ENCODE data around the gene IFNA1.
"Not testable (repeated sequence)": the region's sequence is repeated elsewhere in the genome, so short reads cannot be mapped to it uniquely, and the experiment has no call there.

The IFNA1 gene

DNA sequence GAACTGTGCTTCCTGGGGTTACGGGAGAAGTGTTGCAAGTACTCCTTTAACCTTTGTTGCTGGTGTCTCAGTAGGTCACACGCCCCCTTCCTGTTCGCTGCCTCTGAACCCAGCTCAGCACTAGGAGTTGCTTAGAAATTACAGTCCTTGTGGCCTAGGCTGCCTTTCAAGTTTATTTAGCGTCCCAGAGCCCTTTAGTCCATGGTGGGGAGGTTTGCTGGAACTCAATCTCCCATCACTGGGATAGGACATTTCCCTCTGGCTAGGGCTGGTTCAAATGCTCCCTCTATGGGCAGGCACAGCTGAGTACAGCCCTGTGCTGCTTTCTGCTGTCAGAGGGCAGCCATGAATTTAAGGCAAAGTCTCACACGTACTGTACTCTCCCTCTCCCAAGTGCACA is 26.6 kb upstream of the IFNA1 start:
- Histone ChIP-seq H3K4me3 (ENCODE audit: low read length) (no peak overlapping the region), H3K9me3 (ENCODE audit: control insufficient read depth, insufficient read depth, low read length) (no peaks in the 10 kb centered on the region), H3K36me3 (ENCODE audit: control insufficient read depth, insufficient read depth, low read length) (no peaks in the 10 kb centered on the region), H3K27me3 (ENCODE audit: control insufficient read depth, insufficient read depth, low read length) (no peaks in the 10 kb centered on the region), H3K27ac (ENCODE audit: low read length) (no peak overlapping the region), H3K4me1 (ENCODE audit: control insufficient read depth, insufficient read depth, low read length) (no peaks in the 10 kb centered on the region)
- no peak for DNase-seq (ENCODE audit: low read depth, low spot score)
- no CpG with 5 or more reads among the region's 5 CpGs for WGBS (ENCODE audit: insufficient coverage, insufficient read length)

DNA sequence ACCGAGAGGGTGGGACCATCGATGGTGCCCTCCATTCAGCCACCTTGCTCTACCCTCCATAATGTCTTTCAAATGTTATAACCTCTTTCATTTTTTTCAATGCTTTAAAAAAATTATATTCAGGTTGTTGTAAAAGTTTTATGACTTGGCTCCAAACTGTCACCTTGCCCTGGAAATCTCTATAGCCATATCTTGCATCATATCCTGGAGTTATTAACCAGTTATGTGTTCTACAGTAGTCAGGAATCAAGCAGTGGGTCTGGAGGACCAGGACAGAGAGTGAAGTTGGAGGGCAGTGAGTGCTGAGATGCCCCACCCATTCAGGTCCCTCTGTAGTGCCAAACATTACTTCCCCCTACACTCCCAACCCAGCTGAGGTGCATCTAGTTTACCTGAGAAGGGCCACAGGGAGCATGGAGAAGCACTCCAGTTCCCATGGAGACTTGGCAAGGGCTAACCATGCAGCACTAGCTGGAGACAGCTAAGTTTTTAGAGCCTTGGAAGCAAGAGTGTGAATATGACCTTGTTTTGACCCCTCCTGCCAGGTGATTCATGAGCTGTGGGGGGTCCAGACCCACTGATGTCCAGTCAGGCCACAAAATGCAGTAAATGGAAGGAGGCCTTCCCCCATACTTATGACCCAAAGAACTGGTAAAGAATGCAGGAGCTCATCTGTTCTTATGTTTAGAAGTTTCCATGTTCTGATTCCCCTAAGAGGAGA is 25.9 kb upstream of the IFNA1 start:
- H3K36me3 ChIP-seq (ENCODE audit: control insufficient read depth, insufficient read depth, low read length): no peaks in the 10 kb centered on the region
- DNase-seq (ENCODE audit: low read depth, low spot score): no peak
- no peaks in the 10 kb centered on the region for H3K9me3 ChIP-seq (ENCODE audit: control insufficient read depth, insufficient read depth, low read length)
- no CpG with 5 or more reads among the region's 2 CpGs for WGBS (ENCODE audit: insufficient coverage, insufficient read length)
- H3K27me3 ChIP-seq (ENCODE audit: control insufficient read depth, insufficient read depth, low read length): no peaks in the 10 kb centered on the region
- no peak overlapping the region for H3K4me3 ChIP-seq (ENCODE audit: low read length)
- H3K27ac ChIP-seq (ENCODE audit: low read length): no peak overlapping the region
- no peaks in the 10 kb centered on the region for H3K4me1 ChIP-seq (ENCODE audit: control insufficient read depth, insufficient read depth, low read length)

GRCh38 chr9:21415493-21416267 is 24.6 kb upstream of the IFNA1 start:
- WGBS (ENCODE audit: insufficient coverage, insufficient read length): no CpG with 5 or more reads among the region's 5 CpGs
- Histone ChIP-seq H3K27me3 (ENCODE audit: control insufficient read depth, insufficient read depth, low read length) (no peaks in the 10 kb centered on the region), H3K36me3 (ENCODE audit: control insufficient read depth, insufficient read depth, low read length) (no peaks in the 10 kb centered on the region), H3K27ac (ENCODE audit: low read length) (no peak overlapping the region), H3K4me1 (ENCODE audit: control insufficient read depth, insufficient read depth, low read length) (no peaks in the 10 kb centered on the region), H3K4me3 (ENCODE audit: low read length) (no peak overlapping the region), H3K9me3 (ENCODE audit: control insufficient read depth, insufficient read depth, low read length) (no peaks in the 10 kb centered on the region)
- no peak for DNase-seq (ENCODE audit: low read depth, low spot score)

DNA sequence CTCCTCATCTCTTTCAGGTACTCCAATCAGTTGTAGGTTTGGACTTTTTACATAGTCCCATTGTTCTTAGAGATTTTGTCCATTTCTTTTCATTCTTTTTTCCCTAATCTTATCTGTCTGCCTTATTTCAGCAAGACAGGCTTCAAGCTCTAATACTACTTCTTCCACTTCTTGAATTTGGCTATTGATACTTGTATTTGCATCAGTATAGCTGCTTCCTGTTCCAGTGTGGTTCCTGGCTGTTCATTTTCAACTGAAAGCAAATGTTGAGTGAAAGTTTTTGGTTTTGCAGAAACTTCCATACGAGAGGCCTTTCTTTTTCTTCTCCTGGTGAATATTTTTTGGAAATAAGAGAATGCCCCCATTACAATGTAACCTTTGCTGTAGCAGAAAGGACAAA is 12.0 kb upstream of the IFNA1 start:
- H3K9me3 ChIP-seq (ENCODE audit: control insufficient read depth, insufficient read depth, low read length): no peaks in the 10 kb centered on the region

DNA sequence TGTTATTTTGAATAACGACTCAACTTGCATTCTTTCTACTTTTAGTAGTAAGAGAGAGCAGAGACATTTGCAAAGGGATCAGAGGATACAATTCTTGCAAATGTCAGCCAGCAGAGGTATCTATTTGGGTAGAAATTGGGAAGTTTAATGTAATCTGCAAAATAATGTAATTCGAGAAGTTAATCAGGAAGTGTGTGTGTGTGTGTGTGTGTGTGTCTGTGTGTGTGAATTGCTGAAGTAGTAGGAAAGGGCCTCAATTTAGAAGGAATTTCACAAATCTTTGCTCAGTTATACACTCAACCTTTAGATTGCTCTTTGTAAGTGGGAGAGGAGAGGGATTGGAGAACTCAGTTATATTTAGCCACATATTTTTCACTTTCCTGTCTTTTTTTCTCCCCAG is 11.0 kb upstream of the IFNA1 start:
- Histone ChIP-seq H3K9me3 (ENCODE audit: control insufficient read depth, insufficient read depth, low read length) (no peaks in the 10 kb centered on the region), H3K4me1 (ENCODE audit: control insufficient read depth, insufficient read depth, low read length) (no peaks in the 10 kb centered on the region; the same call in 1 of the 2 replicates), H3K36me3 (ENCODE audit: control insufficient read depth, insufficient read depth, low read length) (no peaks in the 10 kb centered on the region), H3K27ac (ENCODE audit: low read length) (no peak overlapping the region), H3K27me3 (ENCODE audit: control insufficient read depth, insufficient read depth, low read length) (no peaks in the 10 kb centered on the region), H3K4me3 (ENCODE audit: low read length) (no peak overlapping the region)
- DNase-seq (ENCODE audit: low read depth, low spot score): no peak
- 100% methylated on average over 1 of the region's 2 CpGs for WGBS (ENCODE audit: insufficient coverage, insufficient read length)

More for the DNA sequence above, 12.0 kb upstream of the IFNA1 start:
- no peak for DNase-seq (ENCODE audit: low read depth, low spot score)
- Histone ChIP-seq H3K4me3 (ENCODE audit: low read length) (no peak overlapping the region), H3K4me1 (ENCODE audit: control insufficient read depth, insufficient read depth, low read length) (no peaks in the 10 kb centered on the region; the same call in 1 of the 2 replicates), H3K27ac (ENCODE audit: low read length) (no peak overlapping the region), H3K27me3 (ENCODE audit: control insufficient read depth, insufficient read depth, low read length) (no peaks in the 10 kb centered on the region), H3K36me3 (ENCODE audit: control insufficient read depth, insufficient read depth, low read length) (no peaks in the 10 kb centered on the region)
- WGBS (ENCODE audit: insufficient coverage, insufficient read length): no CpG with 5 or more reads among the region's 1 CpG

- H3K4me3 ChIP-seq (ENCODE audit: low read length): no peak overlapping the region
- H3K9me3 ChIP-seq (ENCODE audit: control insufficient read depth, insufficient read depth, low read length): no peaks in the 10 kb centered on the region
- DNase-seq (ENCODE audit: low read depth, low spot score): no peak
- H3K27ac ChIP-seq (ENCODE audit: low read length): no peak overlapping the region
- no CpG with 5 or more reads among the region's 2 CpGs for WGBS (ENCODE audit: insufficient coverage, insufficient read length)
- no peaks in the 10 kb centered on the region; the same call in 1 of the 2 replicates for H3K4me1 ChIP-seq (ENCODE audit: control insufficient read depth, insufficient read depth, low read length)
- H3K27me3 ChIP-seq (ENCODE audit: control insufficient read depth, insufficient read depth, low read length): no peaks in the 10 kb centered on the region
- no peaks in the 10 kb centered on the region for H3K36me3 ChIP-seq (ENCODE audit: control insufficient read depth, insufficient read depth, low read length)
Observed at GRCh38 chr9:21432672-21433425, 7.4 kb upstream of the IFNA1 start.

- no CpG with 5 or more reads among the region's 9 CpGs for WGBS (ENCODE audit: insufficient coverage, insufficient read length)
- Histone ChIP-seq H3K9me3 (ENCODE audit: control insufficient read depth, insufficient read depth, low read length) (no peaks in the 10 kb centered on the region), H3K4me3 (ENCODE audit: low read length) (no peak overlapping the region), H3K27me3 (ENCODE audit: control insufficient read depth, insufficient read depth, low read length) (no peaks in the 10 kb centered on the region), H3K36me3 (ENCODE audit: control insufficient read depth, insufficient read depth, low read length) (no peaks in the 10 kb centered on the region), H3K27ac (ENCODE audit: low read length) (no peak overlapping the region), H3K4me1 (ENCODE audit: control insufficient read depth, insufficient read depth, low read length) (no peaks in the 10 kb centered on the region; the same call in 1 of the 2 replicates)
- peak; percentile 47 for DNase-seq (ENCODE audit: low read depth, low spot score)
Observed at GRCh38 chr9:21434202-21435014, 5.8 kb upstream of the IFNA1 start.

DNA sequence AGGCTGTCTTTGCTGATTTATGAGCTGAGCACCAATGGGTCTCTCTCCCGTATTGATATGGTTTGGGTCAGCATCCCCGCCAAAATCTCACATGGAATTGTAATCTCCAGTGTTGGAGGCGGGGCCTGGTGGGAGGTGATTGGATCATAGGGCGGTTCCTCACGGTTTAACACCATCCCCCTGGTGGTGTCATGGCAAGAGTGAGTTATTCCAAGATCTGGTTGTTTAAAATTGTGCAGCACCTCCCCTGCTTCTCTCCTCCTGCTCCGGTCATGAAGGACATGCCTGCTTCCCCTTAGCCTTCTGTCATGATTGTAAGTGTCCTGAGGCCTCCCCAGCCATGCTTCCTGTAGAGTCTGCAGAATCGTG is 5.2 kb upstream of the IFNA1 start:
- DNase-seq (ENCODE audit: low read depth, low spot score); H3K27ac ChIP-seq (ENCODE audit: low read length); H3K36me3 ChIP-seq (ENCODE audit: control insufficient read depth, insufficient read depth, low read length); H3K4me3 ChIP-seq (ENCODE audit: low read length); H3K27me3 ChIP-seq (ENCODE audit: control insufficient read depth, insufficient read depth, low read length); H3K4me1 ChIP-seq (ENCODE audit: control insufficient read depth, insufficient read depth, low read length); H3K9me3 ChIP-seq (ENCODE audit: control insufficient read depth, insufficient read depth, low read length): not testable (repeated sequence)
- no CpG with 5 or more reads among the region's 7 CpGs for WGBS (ENCODE audit: insufficient coverage, insufficient read length)

DNA sequence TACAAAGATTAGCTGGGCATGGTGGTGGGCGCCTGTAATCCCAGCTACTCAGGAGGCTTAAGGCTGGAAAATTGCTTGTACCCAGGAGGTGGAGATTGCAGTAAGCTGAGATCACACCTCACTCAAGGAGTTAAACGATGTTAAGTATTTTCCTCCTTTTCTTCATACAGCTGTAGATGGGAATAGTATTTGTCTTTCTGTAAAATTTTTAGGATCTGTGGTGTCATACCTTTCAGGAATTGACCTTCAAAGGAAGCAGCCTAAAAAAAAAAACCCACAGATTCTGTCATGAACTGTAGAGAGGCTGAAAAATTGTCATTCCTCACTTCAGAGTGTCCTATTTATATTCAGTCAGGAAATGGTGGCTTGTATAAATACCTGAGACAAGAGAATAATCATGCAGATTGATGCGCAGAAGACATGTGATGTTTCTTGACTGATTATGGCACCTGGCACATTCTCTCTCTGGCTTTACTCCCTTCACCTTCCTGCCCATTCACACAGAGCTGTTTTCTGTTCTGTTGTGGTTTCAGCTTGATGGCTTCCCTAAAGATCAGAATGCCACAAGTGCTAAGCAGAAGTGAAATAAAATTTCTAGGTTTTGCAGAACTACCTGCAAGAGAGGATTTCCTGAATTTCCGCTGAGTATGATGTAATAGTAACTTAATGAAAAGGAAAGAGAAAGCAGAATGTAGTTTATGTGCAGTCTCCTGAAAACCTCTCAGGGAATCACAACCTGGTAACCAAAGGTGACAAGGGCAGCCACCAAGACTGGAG is 3.8 kb downstream of the IFNA1 start:
- DNase-seq (ENCODE audit: low read depth, low spot score): no peak
- no peaks in the 10 kb centered on the region for H3K36me3 ChIP-seq (ENCODE audit: control insufficient read depth, insufficient read depth, low read length)
- H3K4me1 ChIP-seq (ENCODE audit: control insufficient read depth, insufficient read depth, low read length): no peaks in the 10 kb centered on the region
- H3K27ac ChIP-seq (ENCODE audit: low read length): no peak overlapping the region
- no peaks in the 10 kb centered on the region for H3K27me3 ChIP-seq (ENCODE audit: control insufficient read depth, insufficient read depth, low read length)
- H3K4me3 ChIP-seq (ENCODE audit: low read length): no peak overlapping the region
- no CpG with 5 or more reads among the region's 4 CpGs for WGBS (ENCODE audit: insufficient coverage, insufficient read length)
- no peaks in the 10 kb centered on the region for H3K9me3 ChIP-seq (ENCODE audit: control insufficient read depth, insufficient read depth, low read length)
